K562 (cell line): ENCODE results near the gene ASPRV1. TPM values are rescaled to one million over a fixed set of nuclear protein-coding genes. Genes with fewer than 3 reads are reported as not detected.

ENCODE experiments used
- BRD9 ChIP-seq: fragments of 450-650 bp; IDR thresholded peaks from 2 replicates; pipeline ENCODE4 v1.6.1; 2018; ENCODE audit warnings: low read depth; ENCODE audit not compliant: partially characterized antibody
- CREB5 ChIP-seq: fragments of 250-450 bp; sonication (Bioruptor Pico); IDR thresholded peaks from 2 replicates; pipeline ENCODE4 v1.5.0; 2020; ENCODE audit warnings: mild to moderate bottlenecking
- DPF2 ChIP-seq: fragments of 450-650 bp; IDR thresholded peaks from 2 replicates; pipeline ENCODE4 v1.6.1; 2016
- EHMT2 ChIP-seq: fragments of 450-650 bp; IDR thresholded peaks from 2 replicates; pipeline ENCODE4 v1.6.1; 2018; ENCODE audit warnings: antibody characterized with exemption
- FOXJ2 ChIP-seq: fragments of 200-800 bp; sonication (Bioruptor generic); IDR thresholded peaks from 2 replicates; pipeline ENCODE4 v1.6.1; 2016; ENCODE audit warnings: missing genetic modification characterization, missing compliant biosample characterization
- HDAC3 ChIP-seq: fragments of 450-650 bp; IDR thresholded peaks from 2 replicates; pipeline ENCODE4 v1.6.1; 2018; ENCODE audit warnings: borderline replicate concordance, mild to moderate bottlenecking, moderate library complexity; ENCODE audit not compliant: partially characterized antibody
- L3MBTL2 ChIP-seq: fragments of 450-650 bp; IDR thresholded peaks from 2 replicates; pipeline ENCODE4 v1.6.1; 2016; ENCODE audit warnings: mild to moderate bottlenecking, moderate library complexity
- MEIS2 ChIP-seq: fragments of 450-650 bp; IDR thresholded peaks from 2 replicates; pipeline ENCODE4 v1.6.1; 2014; ENCODE audit warnings: mild to moderate bottlenecking; ENCODE audit not compliant: partially characterized antibody
- NCOR1 ChIP-seq: fragments of 450-650 bp; IDR thresholded peaks from 2 replicates; pipeline ENCODE4 v1.6.1; 2016; ENCODE audit warnings: mild to moderate bottlenecking, moderate library complexity
- NRF1 ChIP-seq, 2 experiments: fragments of 450-650 bp; IDR thresholded peaks in 1 of 2; conservative IDR thresholded peaks in 1 of 2; 2 replicates each; pipeline ENCODE4 v1.6.1; 2014; ENCODE audit warnings: mild to moderate bottlenecking in 2 of 2
- TBL1XR1 ChIP-seq, 2 experiments: IDR thresholded peaks; 2 replicates each; pipeline ENCODE4 v1.6.1; 2012; ENCODE audit warnings: improper control_type of control experiment in 2 of 2, low read length in 2 of 2, mild to moderate bottlenecking in 1 of 2
- ZC3H4 ChIP-seq: sonication (generic); formaldehyde crosslinking; IDR thresholded peaks from 2 replicates; pipeline ENCODE4 v1.9.0; 2021; ENCODE audit warnings: missing genetic modification reagents, borderline replicate concordance
- ZFP30 ChIP-seq: fragments of 250-450 bp; sonication (Bioruptor Pico); IDR thresholded peaks from 2 replicates; pipeline ENCODE4 v1.8.0; 2022; ENCODE audit warnings: moderate library complexity, mild to moderate bottlenecking, inconsistent platforms, borderline replicate concordance
- ZKSCAN8 ChIP-seq: fragments of 200-800 bp; sonication (Bioruptor generic); IDR thresholded peaks from 2 replicates; pipeline ENCODE4 v1.6.1; 2016; ENCODE audit warnings: missing genetic modification characterization, missing compliant biosample characterization
- ZNF24 ChIP-seq: fragments of 450-650 bp; IDR thresholded peaks from 2 replicates; pipeline ENCODE4 v1.6.1; 2016
- ZNF551 ChIP-seq: fragments of 250-450 bp; sonication (Bioruptor Pico); IDR thresholded peaks from 2 replicates; pipeline ENCODE4 v1.5.0; 2021; ENCODE audit warnings: mild to moderate bottlenecking, moderate library complexity
- ZSCAN29 ChIP-seq: fragments of 450-650 bp; IDR thresholded peaks from 2 replicates; pipeline ENCODE4 v1.6.1; 2017
- polyA plus RNA-seq, 8 experiments: library from polyadenylated mRNA; depleted of rRNA in 4 of 8; stranded (reverse) in 5 of 8; unstranded in 3 of 8; fragments of >200 nt; fragmentation: Nextera tagmentation in 2 of 8; fragmentation: Illumina TruSeq in 1 of 8; extraction: Ambion mirVana in 2 of 8; extraction: Trizol in 1 of 8; gene quantifications; 2 replicates each; pipeline versions ENCODE4 v1.2.1 to v1.2.3, GENCODE V29; 2011 to 2014; ENCODE audit warnings: inconsistent platforms in 1 of 8, missing spikeins in 1 of 8
- total RNA-seq, 7 experiments: library from RNA; depleted of rRNA in 6 of 7; stranded (reverse); fragments of >200 nt in 6 of 7; fragmentation: Illumina TruSeq in 2 of 7; extraction: Trizol in 2 of 7; gene quantifications; 2 replicates each; pipeline versions ENCODE4 v1.2.1 to v1.2.3, GENCODE V29; 2011 to 2021; ENCODE audit warnings: low replicate concordance in 1 of 7
- TF ChIP-seq, protein P1 (sequence below), 2 experiments: fragments of 450-650 bp; conservative IDR thresholded peaks; 2 replicates each; pipeline ENCODE4 v1.6.1; 2017; ENCODE audit warnings: mild to moderate bottlenecking in 2 of 2, moderate library complexity in 2 of 2
- TF ChIP-seq, protein P2 (sequence below), 2 experiments: fragments of 450-650 bp; formaldehyde crosslinking in 1 of 2; IDR thresholded peaks; 2 replicates each; pipeline versions ENCODE4 v1.4.0 to v1.6.1; 2014 to 2020; ENCODE audit warnings: mild to moderate bottlenecking in 2 of 2, borderline replicate concordance in 1 of 2, low read depth in 1 of 2

Gene ASPRV1
- total and polyA plus RNA-seq, 9 of the 15 experiments (the other 6 are each of a cell fraction or from before 2014, with no cell fraction given), result 0.17 to 0.72 (median 0.47) TPM; not detected in 1

DNA sequence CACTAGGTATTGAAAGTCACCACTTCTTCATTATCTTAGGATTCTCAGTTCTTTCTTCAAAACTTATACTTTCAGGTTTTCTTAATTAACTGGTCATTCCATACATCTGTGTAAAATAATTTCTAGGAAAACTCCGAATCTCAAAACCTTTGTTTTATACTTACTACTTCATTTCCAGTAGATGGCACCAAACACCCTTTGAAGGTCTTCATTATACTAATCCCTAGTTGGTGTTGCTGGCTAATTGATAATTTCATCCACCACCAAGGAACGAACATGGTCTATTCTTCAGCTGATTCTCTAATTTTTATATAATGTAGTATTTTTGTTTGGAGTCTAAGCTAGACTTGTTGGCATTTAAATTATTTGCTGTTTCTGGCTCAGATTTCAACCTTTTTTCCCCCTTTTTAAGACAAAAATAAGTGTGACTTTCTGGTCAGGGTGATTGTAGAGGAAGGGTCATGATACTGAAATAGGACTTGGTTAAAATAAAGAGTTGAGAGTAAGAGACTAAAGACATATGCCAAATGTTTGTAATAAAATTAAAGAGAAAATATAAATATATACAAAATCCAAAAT lies 49.4 kb downstream of the ASPRV1 start (continued):
- TF ChIP-seq TBL1XR1 (IDR thresholded peaks at IDR 0.05; ENCODE audit: low read length in 2 of 2) (no peak), NCOR1 (0 out of 2 replicates have a peak, but pooled peaks have one; percentile 12), ZC3H4 (CRISPR knock-in tag) (no peak), FOXJ2 (tag) (no peak), ZKSCAN8 (CRISPR knock-in tag) (no peak), NRF1 (conservative IDR thresholded peaks at IDR 0.05 in 1 of 2, IDR thresholded peaks at IDR 0.05 in 1 of 2) (no peak; a peak in 1 of 4 replicates), BRD9 (peak; percentile 79), HDAC3 (peak; percentile 21), ZNF24 (no peak), CREB5 (CRISPR knock-in tag) (no peak), EHMT2 (no peak), ZSCAN29 (no peak), L3MBTL2 (0 out of 2 replicates have a peak, but pooled peaks have one; percentile 14), ZNF551 (CRISPR knock-in tag) (no peak), MEIS2 (no peak), ZFP30 (CRISPR knock-in tag) (no peak), DPF2 (no peak)
- TF ChIP-seq, protein P1, sequence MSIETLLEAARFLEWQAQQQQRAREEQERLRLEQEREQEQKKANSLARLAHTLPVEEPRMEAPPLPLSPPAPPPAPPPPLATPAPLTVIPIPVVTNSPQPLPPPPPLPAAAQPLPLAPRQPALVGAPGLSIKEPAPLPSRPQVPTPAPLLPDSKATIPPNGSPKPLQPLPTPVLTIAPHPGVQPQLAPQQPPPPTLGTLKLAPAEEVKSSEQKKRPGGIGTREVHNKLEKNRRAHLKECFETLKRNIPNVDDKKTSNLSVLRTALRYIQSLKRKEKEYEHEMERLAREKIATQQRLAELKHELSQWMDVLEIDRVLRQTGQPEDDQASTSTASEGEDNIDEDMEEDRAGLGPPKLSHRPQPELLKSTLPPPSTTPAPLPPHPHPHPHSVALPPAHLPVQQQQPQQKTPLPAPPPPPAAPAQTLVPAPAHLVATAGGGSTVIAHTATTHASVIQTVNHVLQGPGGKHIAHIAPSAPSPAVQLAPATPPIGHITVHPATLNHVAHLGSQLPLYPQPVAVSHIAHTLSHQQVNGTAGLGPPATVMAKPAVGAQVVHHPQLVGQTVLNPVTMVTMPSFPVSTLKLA (conservative IDR thresholded peaks at IDR 0.05), result 0 out of 4 replicates have a peak, but pooled peaks of 1 of the 2 experiments have one; percentile 31
- TF ChIP-seq, protein P2, sequence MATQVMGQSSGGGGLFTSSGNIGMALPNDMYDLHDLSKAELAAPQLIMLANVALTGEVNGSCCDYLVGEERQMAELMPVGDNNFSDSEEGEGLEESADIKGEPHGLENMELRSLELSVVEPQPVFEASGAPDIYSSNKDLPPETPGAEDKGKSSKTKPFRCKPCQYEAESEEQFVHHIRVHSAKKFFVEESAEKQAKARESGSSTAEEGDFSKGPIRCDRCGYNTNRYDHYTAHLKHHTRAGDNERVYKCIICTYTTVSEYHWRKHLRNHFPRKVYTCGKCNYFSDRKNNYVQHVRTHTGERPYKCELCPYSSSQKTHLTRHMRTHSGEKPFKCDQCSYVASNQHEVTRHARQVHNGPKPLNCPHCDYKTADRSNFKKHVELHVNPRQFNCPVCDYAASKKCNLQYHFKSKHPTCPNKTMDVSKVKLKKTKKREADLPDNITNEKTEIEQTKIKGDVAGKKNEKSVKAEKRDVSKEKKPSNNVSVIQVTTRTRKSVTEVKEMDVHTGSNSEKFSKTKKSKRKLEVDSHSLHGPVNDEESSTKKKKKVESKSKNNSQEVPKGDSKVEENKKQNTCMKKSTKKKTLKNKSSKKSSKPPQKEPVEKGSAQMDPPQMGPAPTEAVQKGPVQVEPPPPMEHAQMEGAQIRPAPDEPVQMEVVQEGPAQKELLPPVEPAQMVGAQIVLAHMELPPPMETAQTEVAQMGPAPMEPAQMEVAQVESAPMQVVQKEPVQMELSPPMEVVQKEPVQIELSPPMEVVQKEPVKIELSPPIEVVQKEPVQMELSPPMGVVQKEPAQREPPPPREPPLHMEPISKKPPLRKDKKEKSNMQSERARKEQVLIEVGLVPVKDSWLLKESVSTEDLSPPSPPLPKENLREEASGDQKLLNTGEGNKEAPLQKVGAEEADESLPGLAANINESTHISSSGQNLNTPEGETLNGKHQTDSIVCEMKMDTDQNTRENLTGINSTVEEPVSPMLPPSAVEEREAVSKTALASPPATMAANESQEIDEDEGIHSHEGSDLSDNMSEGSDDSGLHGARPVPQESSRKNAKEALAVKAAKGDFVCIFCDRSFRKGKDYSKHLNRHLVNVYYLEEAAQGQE (IDR thresholded peaks at IDR 0.05; ENCODE audit: borderline replicate concordance), result peak; percentile 83; the same call in 1 of the 2 replicates
- TF ChIP-seq, protein P2 (CRISPR knock-in tag; IDR thresholded peaks at IDR 0.05; ENCODE audit: low read depth), result no peak
